ENCODE measurements around the gene SLC35D3.
"Not testable (repeated sequence)": the region's sequence is repeated elsewhere in the genome, so short reads cannot be mapped to it uniquely, and the experiment has no call there.

The SLC35D3 gene

GRCh38 chr6:136921936-136922684 lies at the start of gene SLC35D3:
Gene SLC35D3 (plus strand): TSS chr6:136922301. CDS start chr6:136922429, 128 bp downstream.
- no peak for DNase-seq

- no peak for DNase-seq
Measured at GRCh38 chr6:136873748-136874147, 48.4 kb upstream of the SLC35D3 start.

GRCh38 chr6:136876469-136876868 lies 45.6 kb upstream of the SLC35D3 start:
- not testable (repeated sequence) for DNase-seq

GRCh38 chr6:136880748-136881460 lies 41.2 kb upstream of the SLC35D3 start:
- no peak for DNase-seq

GRCh38 chr6:136886091-136886490 lies 36.0 kb upstream of the SLC35D3 start:
- DNase-seq, result no peak

GRCh38 chr6:136887953-136888352 lies 34.1 kb upstream of the SLC35D3 start:
- no peak for DNase-seq

- no peak for DNase-seq
Measured at GRCh38 chr6:136889271-136890193, 32.6 kb upstream of the SLC35D3 start.

- no peak for DNase-seq
Measured at GRCh38 chr6:136890194-136890839, 31.8 kb upstream of the SLC35D3 start.

GRCh38 chr6:136890986-136891385 lies 31.1 kb upstream of the SLC35D3 start:
- no peak for DNase-seq

- no peak for DNase-seq
Measured at GRCh38 chr6:136893187-136893586, 28.9 kb upstream of the SLC35D3 start.

- DNase-seq, result no peak
Measured at GRCh38 chr6:136895901-136896300, 26.2 kb upstream of the SLC35D3 start.

- no peak for DNase-seq
Measured at GRCh38 chr6:136897071-136897470, 25.0 kb upstream of the SLC35D3 start.

- no peak for DNase-seq
Measured at GRCh38 chr6:136901212-136901784, 20.8 kb upstream of the SLC35D3 start.

- DNase-seq, result not testable (repeated sequence)
Measured at GRCh38 chr6:136904477-136904876, 17.6 kb upstream of the SLC35D3 start.

GRCh38 chr6:136914947-136915346 lies 7.2 kb upstream of the SLC35D3 start:
- DNase-seq, result no peak

- DNase-seq, result no peak
Measured at GRCh38 chr6:136918706-136919105, 3.4 kb upstream of the SLC35D3 start.

- DNase-seq, result no peak
Measured at GRCh38 chr6:136920216-136920615, 1.9 kb upstream of the SLC35D3 start.

GRCh38 chr6:136920671-136921380 lies 1.3 kb upstream of the SLC35D3 start:
- DNase-seq, result no peak

GRCh38 chr6:136921381-136921935 lies 643 bp upstream of the SLC35D3 start:
- no peak for DNase-seq

GRCh38 chr6:136922685-136923006 lies 545 bp downstream of the SLC35D3 start:
- no peak for DNase-seq
